Hematopoietic multipotent progenitor cell treated with erythropoietin and hydrocortisone succinate and interleukin-3 and kit ligand, for 15 days (in vitro differentiated cells): ENCODE data around the gene HMHB1.
"Not testable (repeated sequence)": the region's sequence is repeated elsewhere in the genome, so short reads cannot be mapped to it uniquely, and the experiment has no call there.

Experiments
- DNase-seq: peaks from one replicate; pipeline ENCODE4 v3.0.0-alpha.2; 2015; ENCODE audit warnings: low spot score

HMHB1 gene

DNA sequence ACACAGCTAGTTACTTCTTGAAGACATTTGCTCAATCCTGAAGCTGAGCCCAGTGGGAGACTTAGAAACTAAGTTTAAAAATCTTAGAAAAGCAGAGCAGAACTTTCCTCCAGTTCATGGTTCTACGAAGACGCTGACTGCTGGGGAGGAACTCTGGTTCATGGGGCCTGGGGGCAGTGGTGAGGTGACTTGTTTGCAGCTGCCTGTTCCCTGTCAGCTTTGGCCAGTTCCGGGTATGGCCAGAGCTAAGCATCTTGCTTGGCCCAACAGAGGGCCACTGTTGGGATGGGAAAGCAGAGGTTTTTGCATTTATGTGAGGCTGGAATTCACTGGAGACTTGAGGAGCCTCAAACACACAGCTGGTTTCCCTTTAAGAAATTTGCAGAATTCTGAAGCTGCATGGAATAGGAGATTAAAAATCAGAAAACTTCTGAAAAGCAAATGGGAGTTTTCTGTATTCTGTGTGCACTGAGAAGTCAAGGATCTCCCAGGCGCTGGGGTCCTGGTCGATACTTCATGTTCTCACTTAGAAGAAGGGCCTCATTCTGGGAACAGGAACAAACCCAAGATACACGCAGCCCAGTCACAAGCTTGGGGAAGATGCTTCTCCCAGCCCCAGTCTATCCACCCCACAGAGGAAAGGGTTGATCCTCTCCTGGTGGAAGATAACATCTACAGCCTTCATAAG is 10.6 kb upstream of the HMHB1 start:
- no peak for DNase-seq

DNA sequence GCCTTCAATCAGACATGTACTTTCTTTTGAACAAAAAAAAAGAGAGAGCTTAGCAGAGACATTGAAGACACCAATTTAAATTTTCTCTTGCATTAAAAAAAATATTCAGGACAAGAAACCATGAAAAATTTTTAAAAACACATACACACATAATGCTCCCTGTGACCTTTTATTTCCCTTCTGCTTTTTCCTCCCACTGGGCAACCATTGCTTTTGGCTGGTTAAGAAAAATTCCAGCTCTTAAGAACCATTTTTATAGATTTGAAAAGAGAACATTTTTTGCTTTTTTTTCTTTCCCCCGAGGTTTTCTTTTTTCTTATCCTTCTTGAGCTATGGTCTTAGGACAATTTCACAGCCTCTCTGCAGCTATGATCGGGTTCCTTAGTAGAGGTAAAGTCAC is 6.1 kb upstream of the HMHB1 start:
- DNase-seq, result no peak

DNA sequence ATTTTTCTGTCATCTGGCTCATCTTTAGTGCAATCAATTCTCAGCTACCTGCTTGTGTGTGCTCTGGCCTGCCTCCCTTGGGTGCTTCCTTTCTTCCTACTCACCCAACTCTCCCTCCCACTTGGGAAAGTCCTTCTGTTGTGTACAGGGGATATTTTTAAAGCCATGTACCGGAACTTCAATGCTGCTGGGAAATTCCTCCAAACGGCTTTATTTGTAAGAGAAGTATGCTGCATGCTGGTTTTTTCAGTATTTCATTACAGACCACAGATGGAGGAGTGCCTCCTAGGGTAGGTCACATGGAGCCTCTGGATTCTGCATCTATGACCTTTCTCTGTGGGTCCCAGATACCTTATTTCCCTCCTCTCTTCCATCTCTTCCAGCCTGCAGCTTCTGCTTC is 5.4 kb upstream of the HMHB1 start:
- DNase-seq, result no peak

DNA sequence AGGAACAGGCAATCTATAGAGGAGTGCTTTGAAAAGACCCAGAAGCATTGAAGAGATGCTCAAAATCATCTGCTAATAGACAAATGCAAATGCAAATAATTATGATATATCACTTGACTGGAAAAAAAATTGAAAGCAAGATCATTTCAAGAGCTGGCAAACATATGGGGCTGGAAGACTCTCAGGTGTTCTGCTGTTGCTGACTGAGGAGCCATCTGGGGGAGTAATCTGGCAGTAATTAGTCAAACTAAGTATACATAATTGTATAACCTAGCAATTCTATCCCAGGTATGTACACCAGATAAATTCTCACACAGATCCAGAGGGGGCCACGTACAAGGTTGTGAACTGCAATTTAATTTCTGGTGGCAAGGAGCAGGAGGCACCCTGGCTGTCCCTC is 4.6 kb upstream of the HMHB1 start:
- DNase-seq, result no peak

DNA sequence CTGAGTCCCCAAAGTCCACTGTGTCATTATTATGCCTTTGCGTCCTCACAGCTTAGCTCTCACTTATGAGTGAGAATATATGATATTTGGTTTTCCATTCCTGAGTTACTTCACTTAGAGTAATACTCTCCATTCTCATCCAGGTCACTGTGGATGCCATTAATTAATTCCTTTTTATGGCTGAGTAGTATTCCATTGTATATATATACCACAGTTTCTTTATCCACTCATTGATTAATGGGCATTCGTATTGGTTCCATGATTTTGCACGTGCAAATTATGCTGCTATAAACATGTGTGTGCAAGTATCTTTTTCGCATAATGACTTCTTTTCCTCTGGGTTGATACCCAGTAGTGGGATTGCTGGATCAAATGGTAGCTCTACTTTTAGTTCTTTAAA is 4.4 kb downstream of the HMHB1 start:
- DNase-seq, result not testable (repeated sequence)

DNA sequence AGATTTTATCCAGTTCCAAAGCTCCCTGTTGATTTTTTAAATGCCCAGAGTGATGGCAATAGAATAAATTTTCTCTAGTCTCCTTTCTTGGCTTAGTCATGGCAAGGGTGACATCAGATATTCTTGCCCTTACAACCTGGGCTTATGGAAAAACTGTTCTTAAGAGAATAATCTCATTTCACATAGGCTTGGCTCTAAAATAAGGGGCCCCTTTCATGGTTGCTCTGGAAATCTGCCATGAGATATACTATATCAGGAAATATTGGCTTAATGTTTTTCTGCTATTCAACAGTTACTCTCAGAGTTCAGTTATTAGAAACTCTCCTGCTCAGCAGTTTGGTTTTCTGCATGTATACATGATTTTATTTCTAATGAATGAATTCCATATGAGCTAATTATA is 7.8 kb downstream of the HMHB1 start:
- no peak for DNase-seq

DNA sequence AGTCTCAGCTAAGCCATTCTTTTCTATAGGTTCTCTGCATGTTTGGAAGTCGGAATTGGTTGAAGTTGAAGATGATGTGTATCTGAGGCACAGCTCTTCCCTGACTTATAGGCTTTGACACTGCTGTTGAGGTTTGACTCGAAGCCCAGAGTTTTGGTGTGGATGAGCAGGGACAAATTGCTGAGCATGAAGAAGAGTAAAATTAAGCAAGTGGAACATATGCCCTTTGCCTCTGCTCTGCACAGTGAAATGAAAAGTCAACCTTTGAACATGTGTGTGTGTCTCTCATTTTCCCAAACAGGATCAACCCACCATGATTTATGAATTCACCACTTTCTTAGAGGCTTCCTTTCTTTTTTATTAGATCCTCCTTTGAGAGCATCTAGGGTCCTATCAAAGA is 8.5 kb downstream of the HMHB1 start:
- no peak for DNase-seq

DNA sequence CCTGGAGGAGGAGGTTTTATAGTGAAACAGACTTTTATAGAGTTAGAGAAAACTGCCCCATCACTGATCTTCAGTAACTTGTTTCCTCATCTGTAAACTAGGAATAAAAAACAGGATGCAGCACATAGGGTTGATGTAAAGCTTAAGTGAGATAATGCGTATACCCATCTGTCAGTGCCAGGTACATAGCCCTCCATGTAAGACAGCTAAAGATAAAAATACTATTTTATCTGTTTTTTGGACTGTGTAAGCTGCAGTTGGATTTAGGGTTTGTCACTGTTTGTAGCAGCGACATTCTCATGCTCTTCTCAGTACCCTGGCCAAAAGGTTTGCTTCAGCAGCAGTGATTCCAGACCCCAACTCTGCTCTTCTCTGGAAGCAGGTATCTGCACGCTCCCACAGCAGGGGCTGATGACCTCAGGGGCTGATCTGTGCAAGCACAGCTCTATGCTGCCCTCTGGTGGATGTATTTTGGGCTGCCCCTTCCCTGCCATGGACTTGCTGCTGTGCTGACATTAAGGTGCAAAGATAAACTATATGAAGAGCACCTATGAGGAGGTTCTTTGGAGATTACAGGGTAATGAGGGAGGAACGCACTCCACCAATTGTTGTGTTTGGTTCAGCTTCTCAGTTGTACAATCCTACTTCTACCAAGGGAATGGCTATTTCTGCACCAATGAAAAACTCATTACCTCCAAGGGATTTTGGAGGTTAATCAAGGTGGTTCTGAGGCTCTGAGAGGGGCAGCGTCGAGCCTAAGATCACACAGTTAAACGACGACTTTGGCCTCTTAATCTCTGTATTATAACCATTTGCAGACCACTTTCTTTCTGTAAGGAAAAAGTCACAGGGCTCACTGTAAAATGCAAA is 13.1 kb downstream of the HMHB1 start:
- DNase-seq, result peak; percentile 68

DNA sequence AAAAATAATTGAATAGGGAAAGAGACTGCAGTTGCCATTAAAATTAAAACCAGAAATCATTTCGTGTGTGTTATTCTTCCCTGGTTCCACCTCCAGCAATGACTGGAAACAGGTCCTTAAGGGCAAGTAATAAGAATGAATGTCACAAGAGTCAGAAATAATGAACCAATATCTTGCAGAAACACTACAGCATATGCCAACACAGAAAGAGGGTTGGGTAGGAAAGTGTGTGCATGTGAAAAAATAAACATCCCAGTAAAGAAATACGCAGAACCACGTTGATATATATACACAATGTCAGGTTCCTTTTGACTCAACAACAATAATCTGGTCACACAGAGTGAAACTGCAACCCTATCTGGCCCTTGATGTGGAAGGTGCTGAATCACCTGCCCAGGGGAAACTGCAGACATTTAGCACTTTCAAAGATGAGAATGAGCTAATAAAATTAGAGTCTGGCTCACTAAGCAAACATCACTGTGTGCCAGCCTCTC is 15.0 kb downstream of the HMHB1 start:
- DNase-seq, result no peak

DNA sequence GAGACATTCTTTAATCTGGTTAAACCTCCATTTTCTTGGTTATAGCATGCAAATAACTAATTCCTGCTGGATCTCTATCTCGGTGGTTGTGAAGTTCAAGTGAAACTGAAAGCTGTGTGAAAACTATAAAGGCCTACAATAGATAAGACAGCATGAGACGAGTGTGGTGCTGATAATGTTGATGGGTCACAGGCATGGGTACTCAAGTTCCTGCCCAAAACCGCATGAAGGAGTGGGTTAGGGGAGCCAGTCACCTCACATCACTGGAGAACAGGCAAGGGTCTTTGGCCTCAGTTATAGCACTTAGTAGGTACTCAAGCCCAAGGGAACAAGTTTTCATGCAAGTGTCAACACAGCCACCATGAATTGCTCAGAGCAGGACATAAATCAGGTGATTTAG is 16.7 kb downstream of the HMHB1 start:
- DNase-seq, result peak; percentile 17

DNA sequence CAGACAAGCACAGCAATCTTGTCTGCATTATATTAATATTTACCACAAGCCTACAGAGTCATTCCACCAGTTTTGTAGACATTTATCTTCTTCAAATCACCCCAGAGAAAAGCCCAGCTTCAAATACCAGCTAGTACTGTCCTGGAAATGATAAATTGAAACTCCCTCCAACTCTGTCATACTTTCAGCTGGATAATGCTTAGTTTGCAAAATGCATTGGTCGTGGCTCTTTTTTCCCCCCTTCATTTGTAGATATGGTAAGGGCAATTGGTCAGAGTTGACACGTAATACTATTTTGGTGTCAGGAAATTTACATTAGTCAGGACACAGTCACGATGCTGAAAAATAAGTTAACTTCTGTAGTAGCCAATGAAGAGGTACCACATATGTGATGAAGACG is 21.2 kb downstream of the HMHB1 start:
- no peak for DNase-seq

DNA sequence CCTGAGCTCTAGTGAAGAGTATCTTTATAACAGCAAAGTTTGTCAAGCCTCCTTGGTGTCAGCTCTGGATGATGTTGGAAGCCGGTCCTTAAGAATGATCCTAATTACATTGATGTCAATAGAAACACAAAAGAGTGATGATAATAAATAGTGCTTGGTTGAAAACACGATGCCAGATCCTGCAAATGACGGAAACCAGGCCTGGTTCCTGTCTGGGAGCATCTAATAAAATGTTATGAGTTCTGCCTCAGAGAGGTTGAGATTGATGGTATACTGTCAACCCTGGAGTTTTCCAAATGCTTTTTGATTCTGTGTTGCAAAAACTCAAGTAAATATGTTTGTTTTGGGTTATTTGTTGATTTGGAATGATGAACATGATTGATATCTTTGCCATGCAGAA is 23.3 kb downstream of the HMHB1 start:
- no peak for DNase-seq

DNA sequence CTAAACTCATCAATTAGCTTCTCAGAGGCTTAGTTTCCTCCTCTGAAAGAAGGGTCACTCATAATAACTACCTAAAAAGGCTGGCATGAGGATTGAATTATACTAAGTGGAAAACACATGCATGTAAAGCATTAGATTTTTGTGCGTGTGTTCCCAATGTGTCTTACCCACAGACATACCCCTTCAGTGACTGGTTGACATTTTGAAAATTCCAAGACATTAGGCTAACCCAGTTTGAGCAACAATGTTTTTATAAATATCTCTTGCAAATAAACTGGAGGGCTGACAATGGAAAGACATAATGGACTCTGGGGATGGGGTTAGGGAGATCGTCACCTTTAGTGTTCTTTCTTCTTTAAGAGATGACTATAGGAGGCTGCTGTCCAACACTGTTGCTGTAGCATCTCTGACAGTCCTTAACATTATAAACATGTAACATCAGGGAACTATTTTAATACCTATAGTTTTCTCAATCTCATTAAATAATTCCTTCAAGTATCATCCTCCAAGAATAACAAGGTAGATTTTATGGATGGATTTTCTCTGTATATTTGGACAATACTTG is 24.3 kb downstream of the HMHB1 start:
- no peak for DNase-seq

DNA sequence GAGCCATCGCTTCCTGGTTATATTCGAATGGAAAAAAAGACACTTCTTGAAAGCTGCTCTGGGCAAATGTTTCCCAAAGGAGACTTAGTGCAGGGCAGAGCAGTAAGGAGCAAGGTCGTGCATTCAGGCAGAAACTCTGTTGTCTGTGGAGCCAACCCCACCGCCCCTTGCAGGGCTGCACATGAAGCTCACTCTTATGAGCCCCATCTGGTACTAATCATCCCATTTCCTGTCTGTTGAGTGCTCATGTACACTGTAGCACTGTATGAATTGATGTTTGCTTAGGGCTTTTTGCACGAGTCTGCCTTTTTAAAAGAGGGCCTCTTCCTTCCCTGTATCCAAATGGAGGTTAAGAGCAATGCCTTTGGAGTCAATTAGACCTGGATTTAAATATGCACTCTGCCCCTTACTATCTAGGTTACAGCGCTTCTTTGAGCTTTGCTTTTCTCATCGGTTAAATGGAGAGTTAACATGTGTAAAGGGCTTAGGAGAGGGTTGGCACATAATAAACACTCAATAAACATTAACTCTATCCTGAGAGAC is 25.4 kb downstream of the HMHB1 start:
- no peak for DNase-seq

DNA sequence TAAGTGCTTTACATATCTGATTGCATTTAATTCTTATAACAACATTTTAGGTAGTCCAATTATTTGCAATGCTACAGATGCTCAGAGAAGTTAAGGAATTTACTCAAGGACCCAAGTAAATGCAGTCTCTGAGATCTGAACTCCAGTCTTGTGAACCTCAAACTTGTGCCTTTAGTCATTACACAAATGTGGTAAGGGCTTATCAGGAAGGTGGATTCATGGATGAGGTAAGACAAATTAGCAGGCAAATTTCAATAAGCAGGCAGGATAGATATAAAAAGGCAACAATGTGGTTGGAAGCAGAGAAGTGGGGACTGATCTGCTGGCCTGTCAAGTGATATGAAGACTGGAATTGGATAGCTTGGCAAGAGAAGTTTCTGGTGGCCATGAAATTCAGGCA is 29.5 kb downstream of the HMHB1 start:
- DNase-seq, result no peak

DNA sequence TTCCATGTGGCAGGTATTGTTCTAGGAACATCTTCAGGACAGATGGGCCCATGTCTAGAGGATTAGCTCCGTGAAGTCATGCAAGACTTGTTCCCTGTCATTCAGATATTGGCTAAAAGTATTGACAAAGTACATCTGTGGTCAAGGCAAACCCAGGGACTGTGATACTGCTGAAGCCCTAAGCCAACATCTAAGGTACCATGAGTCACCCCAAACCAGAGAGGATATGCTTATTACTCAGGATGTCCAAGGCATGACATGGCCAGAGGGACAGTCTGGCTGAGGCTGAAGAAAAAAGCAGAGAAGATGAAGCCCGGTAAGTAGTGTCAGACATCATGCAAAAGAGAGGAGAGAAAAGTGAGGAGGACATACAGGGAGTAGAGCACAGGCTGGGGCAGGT is 31.0 kb downstream of the HMHB1 start:
- DNase-seq, result no peak

DNA sequence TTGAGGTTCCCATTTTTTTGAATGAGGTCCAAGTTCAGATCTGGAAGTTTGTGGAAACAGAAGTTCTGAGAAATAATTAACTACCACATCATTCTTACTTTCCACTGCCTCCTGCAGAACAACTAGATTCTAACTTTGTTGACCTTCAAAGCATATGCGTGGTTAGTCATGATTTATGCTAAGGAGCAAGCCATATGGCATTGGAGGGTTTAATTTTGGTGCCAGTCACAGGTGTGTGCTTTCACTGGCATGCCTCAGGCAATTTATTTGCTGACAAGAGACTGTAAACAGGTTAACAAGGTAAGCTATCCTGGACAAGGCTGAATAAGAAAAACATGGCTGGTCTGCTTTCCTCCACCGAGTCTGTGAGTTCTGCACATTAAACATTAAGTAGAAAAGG is 31.5 kb downstream of the HMHB1 start:
- DNase-seq, result no peak

DNA sequence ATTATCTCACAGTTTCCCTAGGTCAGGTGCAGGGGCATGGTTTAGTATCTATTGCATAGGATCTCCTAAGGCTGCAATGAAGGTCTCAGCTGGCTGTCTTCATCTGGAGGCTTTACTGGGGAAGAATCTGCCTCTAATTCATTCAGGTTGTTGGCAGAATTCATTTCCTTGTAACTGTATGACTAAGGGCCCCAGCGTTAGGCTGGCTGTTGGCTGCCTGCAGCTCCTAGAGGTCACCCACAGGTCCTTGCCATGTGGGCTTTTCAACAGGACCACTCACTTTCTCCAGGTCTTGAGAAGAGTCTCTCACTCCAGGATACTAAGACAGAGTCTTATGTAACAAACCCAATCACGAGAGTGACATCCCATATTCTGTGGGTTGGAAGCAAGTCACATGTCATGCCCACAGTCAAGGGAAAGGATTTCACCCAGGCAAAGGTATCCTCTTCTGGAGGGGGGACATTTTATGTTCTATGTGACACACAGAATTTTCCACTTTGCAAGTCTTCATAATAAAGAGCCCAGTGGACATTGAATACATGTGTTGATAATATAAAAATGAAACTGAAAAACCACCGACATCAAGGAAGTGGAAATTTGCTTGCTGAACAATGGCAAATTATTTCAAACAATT is 38.2 kb downstream of the HMHB1 start:
- DNase-seq, result no peak

DNA sequence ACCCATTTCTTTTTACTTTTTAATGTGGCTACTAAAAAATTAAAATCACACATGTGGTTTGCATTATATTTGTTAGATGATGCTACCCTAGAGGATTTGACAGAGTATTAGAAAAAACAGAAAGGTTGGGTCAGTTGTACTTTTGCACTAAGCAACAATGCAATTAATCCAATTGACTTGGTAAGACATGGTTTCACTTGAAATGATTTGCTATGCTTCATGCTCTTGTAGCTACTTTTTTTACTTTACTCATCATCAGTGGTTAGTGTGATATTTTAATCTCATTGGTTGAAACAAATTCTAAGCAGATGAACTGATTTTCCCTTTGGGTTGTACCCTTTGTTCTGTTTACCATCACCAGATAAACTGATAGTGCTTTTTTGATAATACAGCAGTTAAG is 39.4 kb downstream of the HMHB1 start:
- DNase-seq, result no peak

DNA sequence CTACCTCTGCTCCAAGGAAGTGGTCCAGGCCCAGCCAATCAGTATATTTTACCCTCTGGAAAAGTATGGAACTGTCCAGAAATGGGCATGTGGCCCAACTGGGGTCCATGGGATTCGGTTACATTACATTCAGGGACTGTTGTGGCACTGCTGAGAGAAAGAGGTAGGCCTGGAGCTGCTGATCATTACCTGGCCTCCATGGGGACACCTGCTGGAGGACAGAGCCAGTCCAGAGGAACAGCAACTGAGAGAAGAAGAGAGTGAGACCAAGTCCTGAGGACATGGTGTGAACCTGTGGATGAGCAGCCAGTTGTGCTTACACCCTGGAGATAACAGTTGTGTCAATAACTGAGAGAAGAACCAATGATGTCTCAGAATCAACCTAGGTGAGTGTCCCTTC is 48.2 kb downstream of the HMHB1 start:
- no peak for DNase-seq

DNA sequence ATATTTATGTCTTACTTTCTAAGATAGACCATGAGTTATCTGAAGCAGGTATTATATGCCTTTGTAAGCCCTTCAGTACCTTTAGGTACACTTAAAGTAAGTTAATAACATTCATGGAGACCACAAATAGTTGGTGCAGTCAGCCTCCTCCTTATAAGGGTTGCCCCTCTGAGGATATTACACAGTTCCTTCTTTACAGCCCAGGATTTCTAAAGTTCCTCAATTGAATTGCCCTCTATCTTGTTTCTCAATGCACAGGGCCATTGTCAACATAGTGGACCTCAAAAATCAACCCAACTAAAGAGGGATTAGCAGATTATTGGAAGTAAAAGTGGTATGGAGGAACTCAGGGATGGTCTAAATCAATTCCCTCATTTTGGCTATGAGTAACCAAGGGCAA is 50.3 kb downstream of the HMHB1 start:
- DNase-seq, result no peak

DNA sequence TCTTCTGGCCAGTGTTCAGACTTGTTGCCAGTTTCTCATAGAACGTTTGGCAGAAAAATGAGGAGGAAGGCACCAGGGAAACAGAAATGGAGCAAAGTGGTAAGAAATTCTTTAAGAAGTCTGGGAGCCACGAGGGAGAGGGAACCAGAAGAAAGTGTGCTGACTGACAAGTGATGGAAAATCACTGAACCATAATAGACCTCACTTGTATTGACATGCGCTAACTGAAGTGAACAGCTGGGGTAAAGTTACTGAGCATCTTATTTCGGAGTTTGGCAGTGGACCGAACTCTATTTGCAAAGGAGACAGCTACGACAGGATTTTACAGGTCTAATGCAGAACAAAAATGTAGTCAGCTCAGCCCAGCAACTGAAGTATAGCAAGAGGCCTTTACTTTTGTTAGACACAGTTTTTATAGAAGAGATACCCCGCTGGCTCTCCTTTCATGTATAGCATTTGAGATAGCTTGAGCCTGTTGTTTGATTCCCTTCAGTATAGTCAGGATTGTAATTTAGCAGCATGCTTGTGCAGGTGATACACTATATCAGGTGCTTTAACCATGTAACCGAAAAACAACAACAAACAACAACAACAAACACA is 53.6 kb downstream of the HMHB1 start:
- no peak for DNase-seq
